ENCODE measurements around the gene TF. TPM values are rescaled to one million over a fixed set of nuclear protein-coding genes. Genes with fewer than 3 reads are reported as not detected.

Gene TF
- total and polyA plus RNA-seq, 2 of the 8 experiments (the other 6 are each of a cell fraction or from before 2014, with no cell fraction given), result 0.02 to 0.26 TPM

- TF ChIP-seq JUN (IDR thresholded peaks at IDR 0.05; ENCODE audit: low read depth, low read length) (no peak), POLR2A (IDR thresholded peaks at IDR 0.05; ENCODE audit: control extremely low read depth in 1 of 2, low read depth in 2 of 2, low read length in 2 of 2) (no peak)
Observed at GRCh38 chr3:133700351-133700750, 45.8 kb upstream of the TF start (continued).
